Measurements from ENCODE around the gene GAS2. TPM values are rescaled to one million over a fixed set of nuclear protein-coding genes. Genes with fewer than 3 reads are reported as not detected.

The GAS2 gene
- polyA plus RNA-seq, 1 donor from 2014 or later = 8.0 TPM

GRCh38 chr11:22671751-22672150 lies 5.3 kb downstream of the GAS2 start:
- Histone ChIP-seq H3K79me2 (replicated peaks; ENCODE audit: insufficient read depth, low read length) (no peaks in the 10 kb centered on the region), H3K27me3 (ENCODE audit: insufficient read depth, low read depth, low read length) (peaks cover 6% of the 10 kb centered on the region), H3K36me3 (ENCODE audit: insufficient read depth, low read length) (no peaks in the 10 kb centered on the region), H3F3A (ENCODE audit: insufficient read depth, low read length, poor library complexity, severe bottlenecking) (no peaks in the 10 kb centered on the region), H3K9me2 (ENCODE audit: insufficient read depth, low read length) (no peaks in the 10 kb centered on the region), H3K4me2 (ENCODE audit: low read length) (no peak overlapping the region), H4K20me1 (ENCODE audit: insufficient read depth) (no peaks in the 10 kb centered on the region), H3K4me3 (ENCODE audit: low read length) (no peak overlapping the region), H3K27ac (ENCODE audit: low read length) (no peak overlapping the region), H2AFZ (ENCODE audit: low read depth, low read length) (no peak overlapping the region), H3K9me3 (ENCODE audit: low read length) (no peaks in the 10 kb centered on the region), H3K9ac (ENCODE audit: low read length) (no peak overlapping the region)
- TF ChIP-seq POLR2AphosphoS5 (IDR thresholded peaks at IDR 0.05) (no peak), MXI1 (conservative IDR thresholded peaks at IDR 0.05; ENCODE audit: poor library complexity, severe bottlenecking) (no peak), CTCF (IDR thresholded peaks at IDR 0.05; ENCODE audit: poor library complexity, severe bottlenecking) (no peak), EZH2 (IDR thresholded peaks at IDR 0.05; ENCODE audit: borderline replicate concordance, insufficient read depth, low read length, poor library complexity, severe bottlenecking) (no peak), SMC3 (conservative IDR thresholded peaks at IDR 0.05; ENCODE audit: poor library complexity) (no peak), REST (IDR thresholded peaks at IDR 0.05; ENCODE audit: borderline replicate concordance) (no peak)

- H3K9me2 ChIP-seq (ENCODE audit: insufficient read depth, low read length) = no peaks in the 10 kb centered on the region
- no peaks in the 10 kb centered on the region for H3K9me3 ChIP-seq (ENCODE audit: low read length)
- no peaks in the 10 kb centered on the region for H3K79me2 ChIP-seq (replicated peaks; ENCODE audit: insufficient read depth, low read length)
- H3K27me3 ChIP-seq (ENCODE audit: insufficient read depth, low read depth, low read length) = no peaks in the 10 kb centered on the region
- no peak overlapping the region for H3K27ac ChIP-seq (ENCODE audit: low read length)
- H2AFZ ChIP-seq (ENCODE audit: low read depth, low read length) = no peak overlapping the region
- H3K4me2 ChIP-seq (ENCODE audit: low read length) = no peak overlapping the region
- no peaks in the 10 kb centered on the region for H3F3A ChIP-seq (ENCODE audit: insufficient read depth, low read length, poor library complexity, severe bottlenecking)
- no peaks in the 10 kb centered on the region for H4K20me1 ChIP-seq (ENCODE audit: insufficient read depth)
- H3K4me3 ChIP-seq (ENCODE audit: low read length) = no peak overlapping the region
- H3K36me3 ChIP-seq (ENCODE audit: insufficient read depth, low read length) = no peaks in the 10 kb centered on the region
- H3K9ac ChIP-seq (ENCODE audit: low read length) = no peak overlapping the region
- TF ChIP-seq CTCF (IDR thresholded peaks at IDR 0.05; ENCODE audit: poor library complexity, severe bottlenecking) (no peak), EZH2 (IDR thresholded peaks at IDR 0.05; ENCODE audit: borderline replicate concordance, insufficient read depth, low read length, poor library complexity, severe bottlenecking) (no peak), REST (IDR thresholded peaks at IDR 0.05; ENCODE audit: borderline replicate concordance) (no peak), MXI1 (conservative IDR thresholded peaks at IDR 0.05; ENCODE audit: poor library complexity, severe bottlenecking) (no peak), SMC3 (conservative IDR thresholded peaks at IDR 0.05; ENCODE audit: poor library complexity) (no peak), TAF1 (IDR thresholded peaks at IDR 0.05; ENCODE audit: low read depth) (no peak), RAD21 (conservative IDR thresholded peaks at IDR 0.05) (no peak), POLR2AphosphoS5 (IDR thresholded peaks at IDR 0.05) (no peak), EP300 (conservative IDR thresholded peaks at IDR 0.05; ENCODE audit: poor library complexity, severe bottlenecking) (no peak)
Observed at GRCh38 chr11:22674470-22675439, 8.3 kb downstream of the GAS2 start.

All from neural cell (in vitro differentiated cells).